ENCODE data around the gene XG.
"Not testable (repeated sequence)": the region's sequence is repeated elsewhere in the genome, so short reads cannot be mapped to it uniquely, and the experiment has no call there.

The XG gene

GRCh38 chrX:2782778-2783177 lies 30.9 kb downstream of the XG start:
- Mint-ChIP-seq H3K4me1 (no peaks in the 10 kb centered on the region), H3K36me3 (no peaks in the 10 kb centered on the region), H3K9me3 (no peaks in the 10 kb centered on the region), H3K4me3 (no peak overlapping the region), H3K27ac (no peak overlapping the region)
- DNase-seq (ENCODE audit: low spot score in 2 of 2) = no peak
- no peak for ATAC-seq

GRCh38 chrX:2784026-2784425 lies 32.2 kb downstream of the XG start:
- H3K36me3 Mint-ChIP-seq = no peaks in the 10 kb centered on the region
- ATAC-seq (no peak), DNase-seq (ENCODE audit: low spot score in 2 of 2) (no peak)
- no peak overlapping the region for H3K27ac Mint-ChIP-seq
- no peak overlapping the region for H3K4me3 Mint-ChIP-seq
- no peaks in the 10 kb centered on the region for H3K4me1 Mint-ChIP-seq
- H3K9me3 Mint-ChIP-seq = no peaks in the 10 kb centered on the region

GRCh38 chrX:2785538-2785937 lies 33.7 kb downstream of the XG start:
- H3K36me3 Mint-ChIP-seq = no peaks in the 10 kb centered on the region
- no peak overlapping the region for H3K27ac Mint-ChIP-seq
- ATAC-seq (no peak), DNase-seq (ENCODE audit: low spot score in 2 of 2) (no peak)
- no peaks in the 10 kb centered on the region for H3K4me1 Mint-ChIP-seq
- H3K4me3 Mint-ChIP-seq = no peak overlapping the region
- H3K9me3 Mint-ChIP-seq = no peaks in the 10 kb centered on the region

GRCh38 chrX:2788980-2789379 lies 37.1 kb downstream of the XG start:
- no peaks in the 10 kb centered on the region for H3K36me3 Mint-ChIP-seq
- no peak overlapping the region for H3K27ac Mint-ChIP-seq
- no peaks in the 10 kb centered on the region for H3K4me1 Mint-ChIP-seq
- ATAC-seq = no peak
- DNase-seq (ENCODE audit: low spot score in 2 of 2) = no peak
- H3K4me3 Mint-ChIP-seq = no peak overlapping the region
- H3K9me3 Mint-ChIP-seq = no peaks in the 10 kb centered on the region

GRCh38 chrX:2789569-2789968 lies 37.7 kb downstream of the XG start:
- Mint-ChIP-seq H3K9me3 (no peaks in the 10 kb centered on the region), H3K4me1 (no peaks in the 10 kb centered on the region), H3K4me3 (no peak overlapping the region), H3K36me3 (no peaks in the 10 kb centered on the region), H3K27ac (no peak overlapping the region)
- no peak for DNase-seq (ENCODE audit: low spot score in 2 of 2)
- no peak for ATAC-seq

GRCh38 chrX:2793752-2794151 lies 41.9 kb downstream of the XG start:
- ATAC-seq (no peak), DNase-seq (ENCODE audit: low spot score in 2 of 2) (no peak)
- no peaks in the 10 kb centered on the region for H3K9me3 Mint-ChIP-seq
- H3K4me1 Mint-ChIP-seq = no peaks in the 10 kb centered on the region
- no peak overlapping the region for H3K27ac Mint-ChIP-seq
- no peaks in the 10 kb centered on the region for H3K36me3 Mint-ChIP-seq
- no peak overlapping the region for H3K4me3 Mint-ChIP-seq

- no peaks in the 10 kb centered on the region for H3K9me3 Mint-ChIP-seq
- no peaks in the 10 kb centered on the region for H3K4me1 Mint-ChIP-seq
- no peaks in the 10 kb centered on the region for H3K36me3 Mint-ChIP-seq
- DNase-seq (ENCODE audit: low spot score in 2 of 2) (no peak), ATAC-seq (no peak)
- H3K27ac Mint-ChIP-seq = no peak overlapping the region
- H3K4me3 Mint-ChIP-seq = no peak overlapping the region
Measured at GRCh38 chrX:2794336-2794735, 42.5 kb downstream of the XG start.

- ATAC-seq; H3K9me3 Mint-ChIP-seq; H3K36me3 Mint-ChIP-seq; H3K4me3 Mint-ChIP-seq; H3K4me1 Mint-ChIP-seq; H3K27ac Mint-ChIP-seq; DNase-seq (ENCODE audit: low spot score in 2 of 2): not testable (repeated sequence)
Measured at GRCh38 chrX:2796808-2797207, 45.0 kb downstream of the XG start.

- Mint-ChIP-seq H3K36me3 (no peaks in the 10 kb centered on the region), H3K4me3 (no peak overlapping the region), H3K9me3 (no peaks in the 10 kb centered on the region), H3K4me1 (no peaks in the 10 kb centered on the region), H3K27ac (no peak overlapping the region)
- ATAC-seq (no peak), DNase-seq (ENCODE audit: low spot score in 2 of 2) (no peak)
Measured at GRCh38 chrX:2799369-2799768, 47.5 kb downstream of the XG start.

- DNase-seq (ENCODE audit: low spot score in 2 of 2); H3K4me3 Mint-ChIP-seq; H3K36me3 Mint-ChIP-seq; H3K9me3 Mint-ChIP-seq; ATAC-seq; H3K4me1 Mint-ChIP-seq; H3K27ac Mint-ChIP-seq: not testable (repeated sequence)
Measured at GRCh38 chrX:2799980-2800379, 48.1 kb downstream of the XG start.

GRCh38 chrX:2801223-2801622 lies 49.4 kb downstream of the XG start:
- Mint-ChIP-seq H3K36me3 (no peaks in the 10 kb centered on the region), H3K4me3 (no peak overlapping the region), H3K9me3 (no peaks in the 10 kb centered on the region), H3K4me1 (no peaks in the 10 kb centered on the region), H3K27ac (no peak overlapping the region)
- DNase-seq (ENCODE audit: low spot score in 2 of 2) (no peak), ATAC-seq (no peak)

GRCh38 chrX:2802376-2803090 lies 50.7 kb downstream of the XG start:
- H3K4me1 Mint-ChIP-seq; DNase-seq (ENCODE audit: low spot score in 2 of 2); H3K4me3 Mint-ChIP-seq; ATAC-seq; H3K36me3 Mint-ChIP-seq; H3K27ac Mint-ChIP-seq; H3K9me3 Mint-ChIP-seq: not testable (repeated sequence)

GRCh38 chrX:2803486-2803885 lies 51.6 kb downstream of the XG start:
- DNase-seq (ENCODE audit: low spot score in 2 of 2); H3K27ac Mint-ChIP-seq; ATAC-seq; H3K36me3 Mint-ChIP-seq; H3K4me3 Mint-ChIP-seq; H3K4me1 Mint-ChIP-seq; H3K9me3 Mint-ChIP-seq: not testable (repeated sequence)

- not testable (repeated sequence) for H3K36me3 Mint-ChIP-seq; H3K4me1 Mint-ChIP-seq; ATAC-seq; DNase-seq (ENCODE audit: low spot score in 2 of 2); H3K9me3 Mint-ChIP-seq; H3K4me3 Mint-ChIP-seq; H3K27ac Mint-ChIP-seq
Measured at GRCh38 chrX:2804106-2804843, 52.4 kb downstream of the XG start.

GRCh38 chrX:2804858-2805257 lies 53.0 kb downstream of the XG start:
- not testable (repeated sequence) for ATAC-seq; H3K27ac Mint-ChIP-seq; H3K4me3 Mint-ChIP-seq; H3K9me3 Mint-ChIP-seq; DNase-seq (ENCODE audit: low spot score in 2 of 2); H3K4me1 Mint-ChIP-seq; H3K36me3 Mint-ChIP-seq

GRCh38 chrX:2811271-2811670 lies 59.4 kb downstream of the XG start:
- Mint-ChIP-seq H3K4me1 (no peaks in the 10 kb centered on the region), H3K36me3 (no peaks in the 10 kb centered on the region), H3K9me3 (no peaks in the 10 kb centered on the region), H3K27ac (no peak overlapping the region), H3K4me3 (no peak overlapping the region)
- ATAC-seq = no peak
- DNase-seq (ENCODE audit: low spot score in 2 of 2) = no peak

All from stimulated activated effector memory CD8-positive, alpha-beta T cell treated with anti-CD3 and anti-CD28 coated beads, Interleukin-12 subunit alpha, Interleukin-12 subunit beta, amount 100 ng/mL, for 72 hours (primary cell).